H9 (cell line): ENCODE data around the gene DCPS. TPM values are rescaled to one million over a fixed set of nuclear protein-coding genes. Genes with fewer than 3 reads are reported as not detected.

Source experiments
- DNase-seq: peaks from one replicate; pipeline ENCODE4 v3.0.0-alpha.2; 2017
- H2AFZ ChIP-seq: one replicate; pipeline ENCODE4 v1.6.1; 2013; ENCODE audit warnings: mild to moderate bottlenecking, low read length, control low read depth, moderate library complexity
- H2AK5ac ChIP-seq: 2 replicates; pipeline ENCODE4 v1.6.1; 2013; ENCODE audit warnings: low read length, control low read depth, mixed read lengths; ENCODE audit not compliant: insufficient read length
- H2BK120ac ChIP-seq: one replicate; pipeline ENCODE4 v1.6.1; 2013; ENCODE audit warnings: low read depth, mild to moderate bottlenecking, low read length, control low read depth, inconsistent platforms; ENCODE audit not compliant: poor library complexity, severe bottlenecking
- H2BK12ac ChIP-seq: 2 replicates; pipeline ENCODE4 v1.6.1; 2013; ENCODE audit warnings: low read length, control low read depth, mixed read lengths, low read depth; ENCODE audit not compliant: insufficient read length
- H2BK15ac ChIP-seq: 2 replicates; pipeline ENCODE4 v1.6.1; 2013; ENCODE audit warnings: low read depth, low read length, control low read depth
- H2BK20ac ChIP-seq: one replicate; pipeline ENCODE4 v1.6.1; 2013; ENCODE audit warnings: low read depth, mild to moderate bottlenecking, low read length, control low read depth, inconsistent platforms; ENCODE audit not compliant: poor library complexity, severe bottlenecking
- H2BK5ac ChIP-seq: 2 replicates; pipeline ENCODE4 v1.6.1; 2013; ENCODE audit warnings: low read length, control low read depth, mixed read lengths; ENCODE audit not compliant: insufficient read length
- H3K14ac ChIP-seq: 2 replicates; pipeline ENCODE4 v1.6.1; 2013; ENCODE audit warnings: low read length, control low read depth; ENCODE audit not compliant: insufficient read depth
- H3K18ac ChIP-seq: 2 replicates; pipeline ENCODE4 v1.6.1; 2013; ENCODE audit warnings: low read depth, mild to moderate bottlenecking, mixed read lengths, low read length, control low read depth; ENCODE audit not compliant: insufficient read length
- H3K23ac ChIP-seq: 2 replicates; pipeline ENCODE4 v1.6.1; 2013; ENCODE audit warnings: low read length, control low read depth, mixed read lengths, low read depth; ENCODE audit not compliant: insufficient read length
- H3K23me2 ChIP-seq: 2 replicates; pipeline ENCODE4 v1.6.1; 2013; ENCODE audit warnings: low read depth, mild to moderate bottlenecking, mixed read lengths, low read length, control low read depth; ENCODE audit not compliant: insufficient read length, poor library complexity, severe bottlenecking
- H3K27ac ChIP-seq: 2 replicates; pipeline ENCODE4 v1.5.1; 2013; ENCODE audit warnings: low read length, control low read depth, mixed read lengths, low read depth; ENCODE audit not compliant: insufficient read length
- H3K27me3 ChIP-seq: 2 replicates; pipeline ENCODE4 v1.6.1; 2013; ENCODE audit warnings: low read length, control low read depth, inconsistent platforms; ENCODE audit not compliant: insufficient read depth
- H3K4ac ChIP-seq: 2 replicates; pipeline ENCODE4 v1.6.1; 2013; ENCODE audit warnings: low read depth, mild to moderate bottlenecking, control low read depth, inconsistent platforms, low read length, moderate library complexity
- H3K4me1 ChIP-seq: 2 replicates; pipeline ENCODE4 v1.6.1; 2013; ENCODE audit warnings: low read length, control low read depth, inconsistent platforms; ENCODE audit not compliant: insufficient read depth
- H3K4me2 ChIP-seq: 2 replicates; pipeline ENCODE4 v1.6.1; 2013; ENCODE audit warnings: low read length, control low read depth, mixed read lengths; ENCODE audit not compliant: insufficient read length, insufficient read depth
- H3K56ac ChIP-seq: 2 replicates; pipeline ENCODE4 v1.6.1; 2013; ENCODE audit warnings: low read depth, mild to moderate bottlenecking, mixed read lengths, low read length, control low read depth; ENCODE audit not compliant: insufficient read length
- H3K79me1 ChIP-seq: 2 replicates; pipeline ENCODE4 v1.6.1; 2013; ENCODE audit warnings: low read depth, mild to moderate bottlenecking, moderate library complexity, low read length, control low read depth, inconsistent platforms; ENCODE audit not compliant: insufficient read depth, poor library complexity, severe bottlenecking
- H3K79me2 ChIP-seq: 2 replicates; pipeline ENCODE4 v1.6.1; 2013; ENCODE audit warnings: low read length, control low read depth, inconsistent platforms; ENCODE audit not compliant: insufficient read depth
- H3K9ac ChIP-seq: 2 replicates; pipeline ENCODE4 v1.6.1; 2013; ENCODE audit warnings: low read length, control low read depth, mixed read lengths; ENCODE audit not compliant: insufficient read length; ENCODE audit errors: extremely low read depth
- H3K9me3 ChIP-seq: one replicate; pipeline ENCODE4 v1.6.1; 2013; ENCODE audit warnings: low read depth, low read length, inconsistent platforms; ENCODE audit not compliant: control insufficient read depth
- H3T11ph ChIP-seq: one replicate; pipeline ENCODE4 v1.6.1; 2013; ENCODE audit warnings: mild to moderate bottlenecking, low read length, control low read depth, inconsistent platforms
- H4K20me1 ChIP-seq: one replicate; pipeline ENCODE4 v1.6.1; 2013; ENCODE audit not compliant: control insufficient read depth, insufficient read length, insufficient read depth
- H4K5ac ChIP-seq: 2 replicates; pipeline ENCODE4 v1.6.1; 2013; ENCODE audit warnings: low read depth, mild to moderate bottlenecking, mixed read lengths, low read length, control low read depth; ENCODE audit not compliant: insufficient read length
- H4K8ac ChIP-seq: replicated peaks from 2 replicates; pipeline ENCODE4 v1.6.1; 2013; ENCODE audit warnings: low read length, control low read depth, mixed read lengths, low read depth; ENCODE audit not compliant: insufficient read length
- H4K91ac ChIP-seq: 2 replicates; pipeline ENCODE4 v1.6.1; 2013; ENCODE audit warnings: low read depth, mild to moderate bottlenecking, moderate library complexity, mixed read lengths, low read length, control low read depth; ENCODE audit not compliant: insufficient read length
- H3K27ac Mint-ChIP-seq, 3 experiments: 2 replicates in 2 of 3; 3 replicates in 1 of 3; pipeline ENCODE4 v1.8.0; 2020 to 2021; ENCODE audit warnings: mixed read lengths in 3 of 3, mild to moderate bottlenecking in 1 of 3, moderate library complexity in 1 of 3
- H3K27me3 Mint-ChIP-seq: 2 replicates; pipeline ENCODE4 v1.8.0; 2021; ENCODE audit warnings: low read depth, mild to moderate bottlenecking, moderate library complexity, mixed read lengths
- H3K36me3 Mint-ChIP-seq, 3 experiments: 2 replicates in 2 of 3; 3 replicates in 1 of 3; pipeline ENCODE4 v1.8.0; 2020 to 2021; ENCODE audit warnings: low read depth in 3 of 3, mixed read lengths in 3 of 3; ENCODE audit not compliant: insufficient read depth in 1 of 3
- H3K4me1 Mint-ChIP-seq, 2 experiments: 2 replicates each; pipeline ENCODE4 v1.8.0; 2020; ENCODE audit warnings: mixed read lengths in 2 of 2
- H3K4me3 Mint-ChIP-seq, 2 experiments: 2 replicates in 1 of 2; 3 replicates in 1 of 2; pipeline ENCODE4 v1.8.0; 2020 to 2021; ENCODE audit warnings: mild to moderate bottlenecking in 2 of 2, mixed read lengths in 2 of 2, moderate library complexity in 1 of 2
- H3K9me3 Mint-ChIP-seq, 2 experiments: 2 replicates in 1 of 2; 3 replicates in 1 of 2; pipeline ENCODE4 v1.8.0; 2020; ENCODE audit warnings: mild to moderate bottlenecking in 2 of 2, mixed read lengths in 2 of 2, moderate library complexity in 1 of 2
- CTCF ChIP-seq: fragments of 200-600 bp; sonication (generic); conservative IDR thresholded peaks from 3 replicates; pipeline ENCODE4 v1.8.0; 2021; ENCODE audit warnings: antibody characterized with exemption, mild to moderate bottlenecking
- WGBS: extraction: QIAGEN DNeasy Blood & Tissue Kit; methylation state at CpG from one replicate; pipeline ENCODE4 v1.1.7; 2013; ENCODE audit warnings: missing lambda C conversion rate, low lambda C conversion rate, mixed read lengths; ENCODE audit not compliant: insufficient read length; ENCODE audit errors: extremely low coverage; 5-methylcytosine and 5-hydroxymethylcytosine counted together
- total RNA-seq: library from RNA; stranded (reverse); gene quantifications from 2 replicates; pipeline ENCODE4 v1.2.1, GENCODE V29; 2021

Gene DCPS
- total RNA-seq, 1 experiment from 2014 or later: 27.7 TPM

- Histone ChIP-seq H4K20me1 (no peaks in the 10 kb centered on the region), H3K56ac (no peak overlapping the region), H3K9me3 (no peaks in the 10 kb centered on the region), H3K79me2 (no peaks in the 10 kb centered on the region), H2BK5ac (no peak overlapping the region), H2BK15ac (no peak overlapping the region), H3T11ph (no peak overlapping the region), H3K14ac (no peak overlapping the region), H3K18ac (no peak overlapping the region), H2AK5ac (no peak overlapping the region), H2BK120ac (no peak overlapping the region), H4K8ac (no peak overlapping the region), H2BK20ac (no peak overlapping the region), H2BK12ac (no peak overlapping the region), H4K91ac (no peak overlapping the region), H4K5ac (no peak overlapping the region), H3K23ac (no peak overlapping the region), H3K4me1 (no peaks in the 10 kb centered on the region; the same call in 1 of the 2 replicates), H3K4ac (no peak overlapping the region), H3K23me2 (no peaks in the 10 kb centered on the region), H3K79me1 (no peaks in the 10 kb centered on the region), H3K9ac (no peak overlapping the region), H3K4me2 (no peak overlapping the region), H3K27ac (no peak overlapping the region), H2AFZ (no peak overlapping the region), H3K27me3 (no peaks in the 10 kb centered on the region)
- peaks cover 7 to 27% (median 14%) of the 10 kb centered on the region in 3 experiments; a peak in 6 of 7 replicates for H3K36me3 Mint-ChIP-seq
- no peak for TF ChIP-seq CTCF
- no peaks in the 10 kb centered on the region for H3K27me3 Mint-ChIP-seq
- peaks cover 0 to 4% of the 10 kb centered on the region in 2 experiments; a peak in 1 of 4 replicates for H3K4me1 Mint-ChIP-seq
- H3K27ac Mint-ChIP-seq: peak overlapping the region in 2 of 3 experiments; percentile 25 to 61; a peak in 1 of 7 replicates
- DNase-seq: no peak
- H3K4me3 Mint-ChIP-seq: no peak overlapping the region
- WGBS: no CpG with 5 or more reads among the region's 9 CpGs
- no peaks in the 10 kb centered on the region for H3K9me3 Mint-ChIP-seq
Measured at GRCh38 chr11:126328938-126329643, 25.2 kb downstream of the DCPS start.
